Measurements from ENCODE around the gene TBCD.

- TF ChIP-seq CTCF (conservative IDR thresholded peaks at IDR 0.05; ENCODE audit: low read depth, low read length): no peak
- no peak for TF ChIP-seq EZH2 (IDR thresholded peaks at IDR 0.05; ENCODE audit: low read length, unreplicated experiment)
- TF ChIP-seq EZH2phosphoT487 (IDR thresholded peaks at IDR 0.05; ENCODE audit: borderline replicate concordance, low read length): no peak
These were observed 49.5 kb upstream of the TBCD start for GRCh38 chr17:82702231-82702927.
